Measurements from ENCODE around the gene ATF2. TPM values are rescaled to one million over a fixed set of nuclear protein-coding genes. Genes with fewer than 3 reads are reported as not detected.

Gene ATF2
- total and polyA plus RNA-seq, 9 of the 15 experiments (the other 6 are each of a cell fraction or from before 2014, with no cell fraction given): 24.2 to 111 (median 45.9) TPM

DNA sequence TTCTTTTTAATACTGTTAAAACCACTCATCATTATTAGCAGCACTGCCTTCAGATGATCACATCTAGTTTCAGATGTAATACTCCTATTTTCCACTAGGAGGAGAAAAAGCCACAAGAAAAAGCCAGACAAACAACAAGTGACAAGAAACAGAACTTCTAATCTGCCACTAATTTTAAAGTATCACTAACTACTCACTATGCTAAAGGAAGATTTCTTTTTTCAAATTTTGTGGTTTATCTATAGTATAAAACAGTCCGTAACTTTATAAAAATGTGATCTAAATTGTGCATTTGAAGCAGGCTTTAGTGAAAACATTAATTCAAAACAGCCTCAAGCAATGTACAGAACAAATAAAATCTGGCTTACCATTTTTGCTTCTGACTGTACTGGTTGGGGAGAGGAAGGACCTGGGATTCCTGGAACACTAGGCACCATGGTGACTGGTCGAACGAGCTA lies 56.8 kb downstream of the ATF2 start:
- Histone ChIP-seq H3K9me1 (ENCODE audit: control insufficient read depth, insufficient read depth, low read length) (no peaks in the 10 kb centered on the region), H4K20me1 (replicated peaks; ENCODE audit: control insufficient read depth, insufficient read depth, low read length) (no peaks in the 10 kb centered on the region; the same call in 1 of the 2 replicates), H3K36me3 (ENCODE audit: control insufficient read depth, insufficient read depth, low read length) (peaks cover 77% of the 10 kb centered on the region), H3K79me2 (ENCODE audit: control insufficient read depth, insufficient read depth, low read length) (no peaks in the 10 kb centered on the region), H3K9ac (ENCODE audit: insufficient read depth in 1 of 2, low read depth in 2 of 2, low read length in 2 of 2) (no peak overlapping the region), H3K27ac (ENCODE audit: extremely low read depth, low read depth, low read length) (no peak overlapping the region), H3K4me1 (replicated peaks in 1 of 2; ENCODE audit: control insufficient read depth in 2 of 2, insufficient read depth in 2 of 2, low read length in 2 of 2) (no peaks in the 10 kb centered on the region), H3K4me2 (ENCODE audit: insufficient read depth, low read length) (no peak overlapping the region), H3K9me3 (replicated peaks; ENCODE audit: control insufficient read depth, insufficient read depth, low read depth, low read length) (no peaks in the 10 kb centered on the region), H3K27me3 (ENCODE audit: control insufficient read depth in 2 of 2, insufficient read depth in 2 of 2, low read length in 2 of 2) (no peaks in the 10 kb centered on the region), H2AFZ (ENCODE audit: low read depth, low read length) (no peak overlapping the region), H3K4me3 (no peak overlapping the region)
- in situ Hi-C loops (cut with MboI) (no loop called here), intact Hi-C loops (cut with micrococcal nuclease) (loop anchor here (2.0 to 5.0 kb wide), 3 partner anchors 56 to 171 kb away; partner anchors contain the start of gene ATF2)
- ChIA-PET POLR2A (interaction anchor here (0.6 kb wide), 1 partner anchor 52 kb away, joined by 3 read pairs; no protein-coding TSS in a partner anchor), CTCF (ENCODE audit: low intra/inter-chr PET ratio) (interaction anchor here (0.8 kb wide), 1 partner anchor 10 kb away, joined by 4 read pairs; no protein-coding TSS in a partner anchor)
- BruUV-seq (replicated peaks): no TSS peak
- ATAC-seq: peak; percentile 90
- peak; percentile 82 for FAIRE-seq
- 62% methylated on average over 3 of the region's 3 CpGs for WGBS (ENCODE audit: insufficient coverage, low coverage, missing lambda C conversion rate)
- DNase-seq (ENCODE audit: extremely low read depth in 1 of 4, low spot score in 3 of 4): peak; percentile 37 to 63 (median 56)
- no peak for TF ChIP-seq RCOR1 (IDR thresholded peaks at IDR 0.05; ENCODE audit: borderline replicate concordance in 1 of 2, low read depth in 2 of 2, low read length in 2 of 2)
- no peak for TF ChIP-seq MAFG (tag; conservative IDR thresholded peaks at IDR 0.05)
- no peak for TF ChIP-seq BRF1 (IDR thresholded peaks at IDR 0.05; ENCODE audit: borderline replicate concordance, extremely low read depth, insufficient read length)
- TF ChIP-seq SMAD1 (IDR thresholded peaks at IDR 0.05; ENCODE audit: low read depth, low read length, partially characterized antibody): no peak
- TF ChIP-seq MYBL2 (IDR thresholded peaks at IDR 0.05; ENCODE audit: low read depth): 0 out of 2 replicates have a peak, but pooled peaks have one; percentile 18
- no peak for TF ChIP-seq MYBL2 (CRISPR knock-in tag; IDR thresholded peaks at IDR 0.05; ENCODE audit: borderline replicate concordance)
- no peak for TF ChIP-seq ZNF395 (CRISPR knock-in tag; IDR thresholded peaks at IDR 0.05)
- TF ChIP-seq ZNF12 (CRISPR knock-in tag; IDR thresholded peaks at IDR 0.05): no peak
- no peak for TF ChIP-seq ZBTB8A (IDR thresholded peaks at IDR 0.05; ENCODE audit: partially characterized antibody)
- 0 out of 2 replicates have a peak, but pooled peaks have one; percentile 36 for TF ChIP-seq ILF3 (IDR thresholded peaks at IDR 0.05; ENCODE audit: borderline replicate concordance)
- peak; percentile 46 to 77; a peak in 3 of 4 replicates for TF ChIP-seq RAD21 (CRISPR knock-in tag; conservative IDR thresholded peaks at IDR 0.05 in 1 of 2, IDR thresholded peaks at IDR 0.05 in 1 of 2)
- TF ChIP-seq STAG1 (CRISPR knock-in tag; IDR thresholded peaks at IDR 0.05; ENCODE audit: borderline replicate concordance): no peak
- peak; percentile 42 to 70 (median 62); a peak in 3 of 6 replicates for TF ChIP-seq CTCF (IDR thresholded peaks at IDR 0.05 in 2 of 3, conservative IDR thresholded peaks at IDR 0.05 in 1 of 3; ENCODE audit: insufficient read depth in 2 of 3, low read depth in 1 of 3, low read length in 3 of 3)
- TF ChIP-seq ZBTB43 (CRISPR knock-in tag; IDR thresholded peaks at IDR 0.05): no peak
- TF ChIP-seq, protein P1, sequence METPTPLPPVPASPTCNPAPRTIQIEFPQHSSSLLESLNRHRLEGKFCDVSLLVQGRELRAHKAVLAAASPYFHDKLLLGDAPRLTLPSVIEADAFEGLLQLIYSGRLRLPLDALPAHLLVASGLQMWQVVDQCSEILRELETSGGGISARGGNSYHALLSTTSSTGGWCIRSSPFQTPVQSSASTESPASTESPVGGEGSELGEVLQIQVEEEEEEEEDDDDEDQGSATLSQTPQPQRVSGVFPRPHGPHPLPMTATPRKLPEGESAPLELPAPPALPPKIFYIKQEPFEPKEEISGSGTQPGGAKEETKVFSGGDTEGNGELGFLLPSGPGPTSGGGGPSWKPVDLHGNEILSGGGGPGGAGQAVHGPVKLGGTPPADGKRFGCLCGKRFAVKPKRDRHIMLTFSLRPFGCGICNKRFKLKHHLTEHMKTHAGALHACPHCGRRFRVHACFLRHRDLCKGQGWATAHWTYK (CRISPR knock-in tag; IDR thresholded peaks at IDR 0.05): no peak
